Thoracic aorta (tissue), 2 donors: ENCODE measurements around the gene SPPL3. TPM values are rescaled to one million over a fixed set of nuclear protein-coding genes. Genes with fewer than 3 reads are reported as not detected.

Experiments used
- ATAC-seq: fragments of 150-250 bp; one replicate; pipeline ENCODE4 v1.8.0; 2017; ENCODE audit warnings: low read depth; ENCODE audit not compliant: insufficient number of reproducible peaks, low FRiP score
- DNase-seq: peaks from one replicate; pipeline ENCODE4 v3.0.0-alpha.2; 2020; ENCODE audit warnings: low spot score
- H3K27ac ChIP-seq, 2 donors: fragments of 200-600 bp; sonication (generic); 1 replicate in 1 of 2; 2 replicates in 1 of 2; pipeline ENCODE4 v1.5.1; 2016; ENCODE audit warnings: mild to moderate bottlenecking in 2 of 2, moderate library complexity in 2 of 2
- H3K27me3 ChIP-seq: fragments of 200-600 bp; sonication (generic); replicated peaks from 2 replicates; pipeline ENCODE4 v1.6.0; 2016; ENCODE audit warnings: mild to moderate bottlenecking; ENCODE audit not compliant: insufficient read depth
- H3K36me3 ChIP-seq: fragments of 200-600 bp; sonication (generic); one replicate; pipeline ENCODE4 v1.5.1; 2016
- H3K4me1 ChIP-seq, 2 donors: fragments of 200-600 bp; sonication (generic); 1 replicate in 1 of 2; 2 replicates in 1 of 2; pipeline versions ENCODE4 v1.5.1 to v1.6.0; 2016; ENCODE audit warnings: low read depth in 2 of 2, mild to moderate bottlenecking in 1 of 2; ENCODE audit not compliant: control insufficient read depth in 1 of 2
- H3K4me3 ChIP-seq: fragments of 200-600 bp; sonication (generic); 2 replicates; pipeline ENCODE4 v1.5.1; 2016; ENCODE audit warnings: mild to moderate bottlenecking
- H3K9me3 ChIP-seq: fragments of 200-600 bp; sonication (generic); 2 replicates; pipeline ENCODE4 v1.5.1; 2016
- total RNA-seq, 2 donors: library from RNA; depleted of rRNA; stranded (reverse); fragments of >200 nt; gene quantifications; one replicate each; pipeline versions ENCODE4 v1.1.0 to v1.2.3, GENCODE V29; 2016
- TF ChIP-seq, protein P1 (sequence below): fragments of 200-600 bp; sonication (generic); IDR thresholded peaks from one replicate; pipeline ENCODE4 v1.5.1; 2019; ENCODE audit warnings: antibody characterized with exemption

The SPPL3 gene
- total RNA-seq, 2 donors from 2014 or later, result 23.7 to 24.8 TPM

DNA sequence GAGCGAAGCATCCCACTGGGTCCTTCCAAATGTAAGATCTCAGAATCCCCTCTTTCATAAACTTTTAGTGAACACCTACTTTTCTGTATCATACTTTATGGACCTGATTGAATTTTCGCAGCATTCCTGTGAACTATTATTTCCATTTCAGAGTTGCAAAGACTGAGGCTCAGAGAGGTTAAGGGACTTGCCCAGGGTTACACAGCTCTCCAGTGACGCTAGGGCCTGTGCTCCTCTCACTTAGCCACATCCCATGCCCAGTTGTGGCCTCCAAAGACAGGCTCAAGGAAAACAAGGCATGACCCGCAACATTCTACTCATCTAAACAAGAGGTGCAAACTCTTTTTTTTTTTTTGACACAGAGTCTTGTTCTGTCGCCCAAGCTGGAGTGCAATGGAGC lies 25.9 kb upstream of the SPPL3 start:
- TF ChIP-seq, protein P1, sequence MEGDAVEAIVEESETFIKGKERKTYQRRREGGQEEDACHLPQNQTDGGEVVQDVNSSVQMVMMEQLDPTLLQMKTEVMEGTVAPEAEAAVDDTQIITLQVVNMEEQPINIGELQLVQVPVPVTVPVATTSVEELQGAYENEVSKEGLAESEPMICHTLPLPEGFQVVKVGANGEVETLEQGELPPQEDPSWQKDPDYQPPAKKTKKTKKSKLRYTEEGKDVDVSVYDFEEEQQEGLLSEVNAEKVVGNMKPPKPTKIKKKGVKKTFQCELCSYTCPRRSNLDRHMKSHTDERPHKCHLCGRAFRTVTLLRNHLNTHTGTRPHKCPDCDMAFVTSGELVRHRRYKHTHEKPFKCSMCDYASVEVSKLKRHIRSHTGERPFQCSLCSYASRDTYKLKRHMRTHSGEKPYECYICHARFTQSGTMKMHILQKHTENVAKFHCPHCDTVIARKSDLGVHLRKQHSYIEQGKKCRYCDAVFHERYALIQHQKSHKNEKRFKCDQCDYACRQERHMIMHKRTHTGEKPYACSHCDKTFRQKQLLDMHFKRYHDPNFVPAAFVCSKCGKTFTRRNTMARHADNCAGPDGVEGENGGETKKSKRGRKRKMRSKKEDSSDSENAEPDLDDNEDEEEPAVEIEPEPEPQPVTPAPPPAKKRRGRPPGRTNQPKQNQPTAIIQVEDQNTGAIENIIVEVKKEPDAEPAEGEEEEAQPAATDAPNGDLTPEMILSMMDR, result no peak
- H3K9me3 ChIP-seq, result no peaks in the 10 kb centered on the region
- no peak overlapping the region for H3K27ac ChIP-seq
- no peak for ATAC-seq
- no peak for DNase-seq
- no peaks in the 10 kb centered on the region for H3K4me1 ChIP-seq
- no peaks in the 10 kb centered on the region for H3K27me3 ChIP-seq
- H3K4me3 ChIP-seq, result no peak overlapping the region
- no peaks in the 10 kb centered on the region for H3K36me3 ChIP-seq

DNA sequence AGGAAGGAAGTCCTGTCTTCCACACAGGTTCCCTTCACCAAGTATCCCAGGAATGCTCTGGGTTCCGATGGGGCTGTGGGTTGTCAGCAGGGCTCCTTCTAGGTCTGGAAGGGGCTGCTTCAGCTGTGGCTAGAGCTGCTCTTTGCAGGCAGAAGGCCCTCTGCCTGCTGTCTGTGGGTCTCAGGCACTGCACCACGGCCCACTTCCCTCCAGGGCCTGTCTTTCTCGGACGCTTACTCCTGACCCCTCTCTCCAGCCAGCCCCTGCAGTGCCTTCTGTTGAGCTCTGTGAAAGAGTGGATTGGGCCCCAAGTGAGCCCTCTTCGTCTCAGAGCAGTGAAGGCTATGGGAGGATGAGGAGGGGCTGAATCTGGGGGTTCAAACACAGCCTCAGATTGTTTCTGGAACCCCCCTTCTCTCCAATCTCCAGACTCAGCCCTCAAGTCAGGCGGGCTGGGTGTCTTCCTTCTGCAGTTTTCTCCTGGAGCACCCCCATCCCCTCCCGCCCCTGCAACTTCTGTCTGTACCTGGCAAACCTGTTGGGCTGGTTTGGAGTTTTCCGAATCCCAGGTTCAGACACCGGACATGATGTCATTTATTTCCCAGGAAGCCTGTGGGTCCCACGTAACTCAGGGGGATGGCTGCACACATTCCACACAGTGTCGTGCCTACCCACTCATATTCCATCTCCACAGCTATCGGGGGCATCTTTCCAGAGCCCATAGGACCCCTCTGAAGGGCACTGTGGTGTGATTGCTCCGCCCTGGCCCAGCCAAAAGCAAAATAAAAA lies 24.9 kb upstream of the SPPL3 start:
- DNase-seq, result no peak
- TF ChIP-seq, protein P1, result no peak
- Histone ChIP-seq H3K36me3 (no peaks in the 10 kb centered on the region), H3K27me3 (no peaks in the 10 kb centered on the region), H3K27ac (no peak overlapping the region), H3K4me3 (no peak overlapping the region), H3K4me1 (no peaks in the 10 kb centered on the region), H3K9me3 (no peaks in the 10 kb centered on the region)
- ATAC-seq, result no peak

DNA sequence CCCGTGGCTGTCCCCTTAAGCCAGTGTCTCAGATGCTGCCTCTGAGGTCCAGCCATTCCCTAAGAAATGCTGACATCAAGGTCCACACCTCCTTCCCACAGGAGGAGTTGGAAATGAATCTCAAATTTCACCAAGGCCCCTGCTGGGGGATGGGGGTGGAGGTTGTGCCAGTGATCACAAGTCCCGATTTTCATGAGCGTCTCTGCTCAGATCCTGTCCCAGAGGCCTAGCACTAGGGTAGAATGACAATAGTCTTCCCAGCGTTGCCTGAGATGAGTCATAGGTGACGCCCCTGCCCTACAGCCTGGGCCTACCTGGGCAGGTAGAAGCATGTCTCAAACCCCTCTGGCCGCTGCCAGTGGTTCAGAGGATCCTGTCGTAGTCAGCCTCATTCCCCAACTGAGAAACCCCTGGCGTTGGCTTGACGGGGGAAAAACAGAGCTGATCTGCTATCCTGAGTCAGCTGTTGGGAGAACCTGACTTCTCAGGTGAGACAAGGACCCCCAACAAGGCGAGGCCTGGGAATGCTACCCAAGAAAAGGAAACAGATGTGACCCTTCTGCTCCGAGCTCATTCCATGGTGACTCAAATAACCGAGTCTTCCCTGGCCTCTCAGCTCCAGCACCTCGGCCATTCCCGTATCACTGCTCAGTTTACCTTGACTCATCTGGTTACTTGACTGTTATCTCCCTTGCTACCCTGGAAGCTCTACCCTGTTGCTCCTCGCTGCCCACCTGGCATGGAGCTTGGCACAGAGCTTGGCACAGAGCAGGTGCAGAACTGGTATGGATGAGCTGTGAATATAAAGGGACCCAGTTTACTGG lies 21.8 kb upstream of the SPPL3 start:
- Histone ChIP-seq H3K36me3 (no peaks in the 10 kb centered on the region), H3K4me3 (no peak overlapping the region), H3K4me1 (no peaks in the 10 kb centered on the region), H3K27me3 (no peaks in the 10 kb centered on the region), H3K27ac (no peak overlapping the region), H3K9me3 (no peaks in the 10 kb centered on the region)
- ATAC-seq, result no peak
- TF ChIP-seq, protein P1, result no peak
- DNase-seq, result no peak

DNA sequence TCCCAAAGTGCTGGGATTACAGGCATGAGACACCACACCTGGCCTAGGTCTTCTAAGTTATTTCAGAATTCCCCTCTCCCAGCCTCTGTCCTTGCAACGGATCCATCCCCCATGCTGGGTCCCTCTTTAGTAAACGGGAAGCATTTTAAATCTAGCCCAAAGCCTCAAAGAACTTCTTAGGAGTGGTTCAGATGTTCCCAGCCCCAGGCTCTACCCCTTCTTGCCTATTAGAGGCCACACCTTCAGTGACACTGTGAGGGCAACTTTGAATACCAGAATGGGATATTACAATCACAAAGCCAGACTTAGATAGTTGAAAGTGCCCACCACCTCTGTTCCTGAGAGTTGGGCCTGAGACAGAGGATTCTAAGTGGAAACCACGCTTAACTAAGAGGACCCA lies 18.1 kb upstream of the SPPL3 start:
- Histone ChIP-seq H3K27me3 (no peaks in the 10 kb centered on the region), H3K4me3 (no peak overlapping the region), H3K27ac (no peak overlapping the region), H3K4me1 (no peaks in the 10 kb centered on the region), H3K36me3 (no peaks in the 10 kb centered on the region), H3K9me3 (peaks cover 14% of the 10 kb centered on the region)
- DNase-seq (no peak), ATAC-seq (no peak)
- TF ChIP-seq, protein P1, result no peak

DNA sequence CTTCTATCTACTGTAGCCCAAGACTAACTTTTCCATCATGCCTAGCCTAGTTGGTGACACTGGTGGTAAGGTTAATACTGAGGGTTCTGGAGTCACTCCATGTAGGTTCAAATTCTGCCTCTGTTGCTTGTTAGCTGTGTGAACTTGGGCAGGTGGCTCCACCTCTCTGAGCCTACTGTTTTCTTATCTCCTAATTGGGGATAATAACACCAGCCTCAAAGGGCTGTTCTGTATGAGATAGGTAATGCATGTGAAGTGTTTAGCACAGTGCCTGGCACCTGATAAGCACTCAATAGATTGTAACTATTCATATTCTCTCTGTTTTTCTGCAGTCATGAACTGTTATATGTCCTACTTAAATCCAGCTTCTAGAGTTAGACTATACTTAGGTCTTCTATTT lies 17.5 kb upstream of the SPPL3 start:
- Histone ChIP-seq H3K27ac (no peak overlapping the region), H3K9me3 (peaks cover 14% of the 10 kb centered on the region), H3K4me1 (no peaks in the 10 kb centered on the region), H3K27me3 (no peaks in the 10 kb centered on the region), H3K36me3 (no peaks in the 10 kb centered on the region), H3K4me3 (no peak overlapping the region)
- ATAC-seq (no peak), DNase-seq (no peak)
- TF ChIP-seq, protein P1, result no peak
